Measurements from ENCODE around the gene PPP1R13B. TPM values are rescaled to one million over a fixed set of nuclear protein-coding genes. Genes with fewer than 3 reads are reported as not detected.
"Not testable (repeated sequence)": the region's sequence is repeated elsewhere in the genome, so short reads cannot be mapped to it uniquely, and the experiment has no call there.

The PPP1R13B gene
- total and polyA plus RNA-seq, 7 experiments from 2014 or later = 3.3 to 26.8 (median 16.9) TPM

- H3K4me1 Mint-ChIP-seq; H3K9me3 ChIP-seq (ENCODE audit: control insufficient read depth in 2 of 3, low read length in 3 of 3); H3K4me1 ChIP-seq (ENCODE audit: control insufficient read depth in 2 of 2, insufficient read depth in 2 of 2, low read length in 2 of 2); H3K4me3 Mint-ChIP-seq; H3K27ac ChIP-seq (ENCODE audit: low read depth, low read length); DNase-seq; H3K4me3 ChIP-seq (ENCODE audit: low read length); ATAC-seq; H3K27me3 Mint-ChIP-seq; POLR2A ChIA-PET; H3K9me3 Mint-ChIP-seq; H3K27ac Mint-ChIP-seq; H3K27me3 ChIP-seq (ENCODE audit: control insufficient read depth in 2 of 2, insufficient read depth in 2 of 2, low read length in 2 of 2); intact Hi-C loops (cut with micrococcal nuclease); CTCF ChIA-PET; H3K36me3 ChIP-seq (ENCODE audit: control insufficient read depth in 2 of 3, insufficient read depth in 3 of 3, low read length in 3 of 3): not testable (repeated sequence)
- H3K36me3 Mint-ChIP-seq = peaks cover 4 to 56% (median 37%) of the 10 kb centered on the region in 5 donors
These were observed 71.1 kb downstream of the PPP1R13B start for GRCh38 chr14:103776319-103776718.

DNA sequence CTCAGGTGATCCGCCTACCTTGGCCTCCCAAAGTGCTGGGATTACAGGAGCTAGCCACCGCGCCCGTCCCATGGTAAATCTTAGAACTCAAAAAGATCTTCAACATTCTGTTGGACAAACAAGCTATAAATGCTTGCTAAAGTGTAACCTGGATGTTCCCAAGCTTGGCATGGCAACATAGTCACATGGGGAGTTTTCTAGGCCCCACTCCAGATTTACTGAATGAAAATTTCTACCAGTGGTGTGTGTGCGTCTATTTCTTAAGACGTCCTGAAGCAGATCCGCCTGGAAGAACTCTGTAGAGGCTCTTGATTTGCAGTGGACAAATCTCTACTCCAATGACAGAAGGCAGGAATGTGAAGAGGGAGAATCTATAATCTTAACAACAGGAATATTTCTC, 71.9 kb downstream of the PPP1R13B start:
- DNase-seq = no peak
- Histone ChIP-seq H3K4me3 (ENCODE audit: low read length) (no peak overlapping the region), H3K27me3 (ENCODE audit: control insufficient read depth in 2 of 2, insufficient read depth in 2 of 2, low read length in 2 of 2) (no peaks in the 10 kb centered on the region), H3K4me1 (ENCODE audit: control insufficient read depth in 2 of 2, insufficient read depth in 2 of 2, low read length in 2 of 2) (no peaks in the 10 kb centered on the region), H3K9me3 (ENCODE audit: control insufficient read depth in 2 of 3, low read length in 3 of 3) (no peaks in the 10 kb centered on the region), H3K27ac (ENCODE audit: low read depth, low read length) (no peak overlapping the region), H3K36me3 (ENCODE audit: control insufficient read depth in 2 of 3, insufficient read depth in 3 of 3, low read length in 3 of 3) (peaks cover 0 to 4% (median 4%) of the 10 kb centered on the region in 3 experiments)
- ATAC-seq = no peak
- peaks cover 0 to 5% (median 0%) of the 10 kb centered on the region in 11 donors for H3K9me3 Mint-ChIP-seq
- no peak overlapping the region for H3K4me3 Mint-ChIP-seq
- peaks cover 4 to 54% (median 40%) of the 10 kb centered on the region in 5 donors for H3K36me3 Mint-ChIP-seq
- POLR2A ChIA-PET = no interaction called here
- H3K4me1 Mint-ChIP-seq = no peaks in the 10 kb centered on the region
- no peaks in the 10 kb centered on the region for H3K27me3 Mint-ChIP-seq
- CTCF ChIA-PET = no interaction called here
- intact Hi-C loops (cut with micrococcal nuclease) = no loop called here
- H3K27ac Mint-ChIP-seq = no peak overlapping the region

GRCh38 chr14:103773521-103773920, 73.9 kb downstream of the PPP1R13B start:
- ChIA-PET POLR2A (no interaction called here), CTCF (no interaction called here)
- no peaks in the 10 kb centered on the region for H3K9me3 ChIP-seq (ENCODE audit: control insufficient read depth in 2 of 3, low read length in 3 of 3)
- no peaks in the 10 kb centered on the region for H3K4me1 ChIP-seq (ENCODE audit: control insufficient read depth in 2 of 2, insufficient read depth in 2 of 2, low read length in 2 of 2)
- intact Hi-C loops (cut with micrococcal nuclease) = no loop called here
- Mint-ChIP-seq H3K4me1 (no peaks in the 10 kb centered on the region), H3K27ac (no peak overlapping the region), H3K36me3 (peaks cover 4 to 50% (median 37%) of the 10 kb centered on the region in 5 donors), H3K9me3 (peaks cover 0 to 5% (median 0%) of the 10 kb centered on the region in 11 donors), H3K27me3 (no peaks in the 10 kb centered on the region), H3K4me3 (no peak overlapping the region)
- ATAC-seq = no peak
- no peak overlapping the region for H3K4me3 ChIP-seq (ENCODE audit: low read length)
- H3K27me3 ChIP-seq (ENCODE audit: control insufficient read depth in 2 of 2, insufficient read depth in 2 of 2, low read length in 2 of 2) = no peaks in the 10 kb centered on the region
- peaks cover 0 to 6% (median 4%) of the 10 kb centered on the region in 3 experiments for H3K36me3 ChIP-seq (ENCODE audit: control insufficient read depth in 2 of 3, insufficient read depth in 3 of 3, low read length in 3 of 3)
- no peak overlapping the region for H3K27ac ChIP-seq (ENCODE audit: low read depth, low read length)
- no peak for DNase-seq

GRCh38 chr14:103772078-103772712, 75.2 kb downstream of the PPP1R13B start:
- no peaks in the 10 kb centered on the region for H3K27me3 ChIP-seq (ENCODE audit: control insufficient read depth in 2 of 2, insufficient read depth in 2 of 2, low read length in 2 of 2)
- DNase-seq = no peak
- no peak for ATAC-seq
- H3K9me3 ChIP-seq (ENCODE audit: control insufficient read depth in 2 of 3, low read length in 3 of 3) = no peaks in the 10 kb centered on the region
- CTCF ChIA-PET = no interaction called here
- H3K27ac ChIP-seq (ENCODE audit: low read depth, low read length) = no peak overlapping the region
- H3K4me3 Mint-ChIP-seq = no peak overlapping the region
- no peak overlapping the region for H3K27ac Mint-ChIP-seq
- H3K36me3 Mint-ChIP-seq = peaks cover 4 to 47% (median 32%) of the 10 kb centered on the region in 5 donors
- H3K4me1 Mint-ChIP-seq = peaks cover 0 to 3% (median 0%) of the 10 kb centered on the region in 7 donors
- intact Hi-C loops (cut with micrococcal nuclease) = no loop called here
- H3K4me3 ChIP-seq (ENCODE audit: low read length) = no peak overlapping the region
- H3K27me3 Mint-ChIP-seq = no peaks in the 10 kb centered on the region
- peaks cover 0 to 5% (median 0%) of the 10 kb centered on the region in 11 donors for H3K9me3 Mint-ChIP-seq
- H3K36me3 ChIP-seq (ENCODE audit: control insufficient read depth in 2 of 3, insufficient read depth in 3 of 3, low read length in 3 of 3) = peaks cover 0 to 6% (median 4%) of the 10 kb centered on the region in 3 experiments
- POLR2A ChIA-PET = no interaction called here
- no peaks in the 10 kb centered on the region for H3K4me1 ChIP-seq (ENCODE audit: control insufficient read depth in 2 of 2, insufficient read depth in 2 of 2, low read length in 2 of 2)

- Mint-ChIP-seq H3K4me1 (peaks cover 0 to 3% (median 0%) of the 10 kb centered on the region in 7 donors), H3K36me3 (peaks cover 4 to 40% (median 27%) of the 10 kb centered on the region in 5 donors), H3K27ac (no peak overlapping the region), H3K4me3 (no peak overlapping the region), H3K27me3 (no peaks in the 10 kb centered on the region), H3K9me3 (peaks cover 0 to 5% (median 0%) of the 10 kb centered on the region in 11 donors)
- Histone ChIP-seq H3K9me3 (ENCODE audit: control insufficient read depth in 2 of 3, low read length in 3 of 3) (no peaks in the 10 kb centered on the region), H3K4me3 (ENCODE audit: low read length) (no peak overlapping the region), H3K36me3 (ENCODE audit: control insufficient read depth in 2 of 3, insufficient read depth in 3 of 3, low read length in 3 of 3) (peaks cover 0 to 6% (median 4%) of the 10 kb centered on the region in 3 experiments), H3K4me1 (ENCODE audit: control insufficient read depth in 2 of 2, insufficient read depth in 2 of 2, low read length in 2 of 2) (no peaks in the 10 kb centered on the region), H3K27me3 (ENCODE audit: control insufficient read depth in 2 of 2, insufficient read depth in 2 of 2, low read length in 2 of 2) (no peaks in the 10 kb centered on the region), H3K27ac (ENCODE audit: low read depth, low read length) (no peak overlapping the region)
- no peak for DNase-seq
- POLR2A ChIA-PET = no interaction called here
- intact Hi-C loops (cut with micrococcal nuclease) = no loop called here
- CTCF ChIA-PET = interaction anchor here (0.6 to 0.7 kb wide), 2 partner anchors 57 to 757 kb away, joined by 3 to 6 read pairs; no protein-coding TSS in a partner anchor
- no peak for ATAC-seq
These were observed 76.5 kb downstream of the PPP1R13B start for GRCh38 chr14:103770902-103771301.

DNA sequence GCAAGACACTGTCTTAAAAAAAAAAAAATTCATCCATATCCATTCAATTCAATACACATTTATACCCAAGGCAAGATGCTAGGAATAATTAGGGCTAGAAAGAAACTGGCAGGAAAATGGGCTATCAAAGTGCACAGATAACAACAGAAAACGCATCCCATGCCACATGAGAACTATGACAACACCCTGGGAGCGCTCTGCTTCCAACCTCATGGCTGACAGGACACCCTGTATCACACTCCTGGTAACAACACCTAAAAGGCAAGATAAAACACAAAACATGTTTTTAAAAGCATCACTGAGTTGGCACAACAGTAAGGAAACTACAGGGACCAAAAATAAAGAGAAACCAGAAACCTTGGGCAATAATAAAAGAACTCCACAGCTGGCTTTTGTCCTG, 76.9 kb downstream of the PPP1R13B start:
- H3K27me3 ChIP-seq (ENCODE audit: control insufficient read depth in 2 of 2, insufficient read depth in 2 of 2, low read length in 2 of 2) = no peaks in the 10 kb centered on the region
- POLR2A ChIA-PET = no interaction called here

More for the DNA sequence above, 76.9 kb downstream of the PPP1R13B start:
- ATAC-seq (no peak), DNase-seq (no peak)
- CTCF ChIA-PET = interaction anchor here (0.6 to 0.7 kb wide), 2 partner anchors 57 to 757 kb away, joined by 3 to 6 read pairs; no protein-coding TSS in a partner anchor
- peaks cover 3 to 40% (median 29%) of the 10 kb centered on the region in 5 donors for H3K36me3 Mint-ChIP-seq
- H3K27ac ChIP-seq (ENCODE audit: low read depth, low read length) = no peak overlapping the region
- peaks cover 0 to 3% (median 0%) of the 10 kb centered on the region in 7 donors for H3K4me1 Mint-ChIP-seq
- no peaks in the 10 kb centered on the region for H3K4me1 ChIP-seq (ENCODE audit: control insufficient read depth in 2 of 2, insufficient read depth in 2 of 2, low read length in 2 of 2)
- no peaks in the 10 kb centered on the region for H3K27me3 Mint-ChIP-seq
- H3K36me3 ChIP-seq (ENCODE audit: control insufficient read depth in 2 of 3, insufficient read depth in 3 of 3, low read length in 3 of 3) = peaks cover 0 to 6% (median 1%) of the 10 kb centered on the region in 3 experiments
- no peaks in the 10 kb centered on the region for H3K9me3 ChIP-seq (ENCODE audit: control insufficient read depth in 2 of 3, low read length in 3 of 3)
- H3K9me3 Mint-ChIP-seq = peaks cover 0 to 5% (median 0%) of the 10 kb centered on the region in 11 donors
- intact Hi-C loops (cut with micrococcal nuclease) = no loop called here
- no peak overlapping the region for H3K4me3 ChIP-seq (ENCODE audit: low read length)
- no peak overlapping the region for H3K27ac Mint-ChIP-seq
- no peak overlapping the region for H3K4me3 Mint-ChIP-seq

Data from naive thymus-derived CD4-positive, alpha-beta T cell (primary cell).